Measurements from ENCODE around the gene UGT1A6. TPM values are rescaled to one million over a fixed set of nuclear protein-coding genes. Genes with fewer than 3 reads are reported as not detected.
"Not testable (repeated sequence)": the region's sequence is repeated elsewhere in the genome, so short reads cannot be mapped to it uniquely, and the experiment has no call there.

The UGT1A6 gene
- total RNA-seq, 2 experiments from 2014 or later: not detected

DNA sequence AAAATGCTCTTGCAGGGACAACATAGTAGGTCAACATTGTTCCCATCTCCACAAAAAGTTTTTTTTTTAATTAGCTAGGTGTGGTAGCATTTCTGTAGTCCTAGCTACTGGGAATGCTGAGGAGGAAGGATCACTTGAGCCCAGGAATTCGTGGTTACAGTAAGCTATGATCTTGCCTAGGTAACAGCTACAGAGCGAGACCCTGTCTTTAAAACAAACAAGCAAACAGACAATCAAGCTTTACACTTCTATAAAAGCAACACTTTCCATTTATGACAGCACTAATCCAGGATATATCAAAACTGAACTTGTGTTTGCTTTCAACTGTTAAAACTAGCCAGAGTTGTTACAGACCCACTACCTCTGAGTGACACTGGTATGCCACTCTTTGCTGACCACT lies 48.2 kb downstream of the UGT1A6 start:
- no peak for ATAC-seq
- no peaks in the 10 kb centered on the region for H3K36me3 Mint-ChIP-seq (ENCODE audit: low read depth)
- H3K27ac Mint-ChIP-seq: no peak overlapping the region
- H3K4me3 Mint-ChIP-seq: no peak overlapping the region
- no peaks in the 10 kb centered on the region for H3K9me3 Mint-ChIP-seq (ENCODE audit: low read depth)
- H3K27me3 Mint-ChIP-seq: peaks cover 19% of the 10 kb centered on the region
- no peaks in the 10 kb centered on the region for H3K4me1 Mint-ChIP-seq
- DNase-seq: no peak
- ChIA-PET CTCF (interaction anchor here (0.6 kb wide), 1 partner anchor 172 kb away, joined by 4 read pairs; no protein-coding TSS in a partner anchor), POLR2A (no interaction called here)
- intact Hi-C loops (cut with DNase I, micrococcal nuclease): no loop called here

DNA sequence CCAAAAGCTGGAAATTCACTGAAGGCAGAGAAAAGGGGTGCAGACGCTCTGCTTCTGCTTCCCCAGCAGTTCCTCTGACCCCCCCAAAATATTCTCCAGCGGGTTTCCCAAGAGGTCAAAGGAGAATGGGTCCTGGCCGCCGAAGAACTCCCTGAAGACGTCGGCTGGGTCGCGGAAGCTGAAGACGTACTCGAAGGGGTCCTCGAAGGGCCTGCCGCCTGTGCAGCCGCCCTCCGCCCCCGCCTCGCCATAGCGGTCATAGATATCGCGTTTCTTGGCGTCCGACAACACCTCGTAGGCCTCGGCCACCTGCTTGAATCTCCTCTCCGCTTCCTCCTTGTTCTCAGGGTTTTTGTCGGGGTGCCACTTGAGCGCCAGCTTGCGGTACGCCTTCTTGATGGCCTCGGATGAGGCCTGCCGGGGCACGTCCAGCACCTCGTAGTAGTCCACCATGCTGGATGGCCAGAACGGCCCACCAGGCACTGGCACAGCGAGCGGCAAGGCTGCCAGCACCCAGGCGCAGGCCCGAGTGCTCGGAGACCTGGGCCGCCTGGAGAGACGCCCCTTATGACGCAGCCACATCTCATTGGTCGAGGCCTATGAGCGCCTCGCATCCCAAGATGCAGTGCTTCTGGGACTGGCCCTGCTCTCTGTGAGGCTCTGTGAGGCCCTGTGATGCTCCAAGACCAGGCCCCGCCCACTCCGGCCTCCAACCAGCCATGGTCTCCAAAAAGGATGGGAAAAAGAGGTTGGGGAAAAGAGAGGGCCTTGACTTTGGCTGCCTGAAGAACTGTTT lies 51.0 kb downstream of the UGT1A6 start:
- ChIA-PET POLR2A (no interaction called here), CTCF (no interaction called here)
- peaks cover 19% of the 10 kb centered on the region for H3K27me3 Mint-ChIP-seq
- H3K36me3 Mint-ChIP-seq (ENCODE audit: low read depth): no peaks in the 10 kb centered on the region
- ATAC-seq (no peak), DNase-seq (no peak)
- intact Hi-C loops (cut with DNase I, micrococcal nuclease): no loop called here
- H3K4me3 Mint-ChIP-seq: no peak overlapping the region
- H3K9me3 Mint-ChIP-seq (ENCODE audit: low read depth): no peaks in the 10 kb centered on the region
- no peak overlapping the region for H3K27ac Mint-ChIP-seq
- H3K4me1 Mint-ChIP-seq: no peaks in the 10 kb centered on the region

DNA sequence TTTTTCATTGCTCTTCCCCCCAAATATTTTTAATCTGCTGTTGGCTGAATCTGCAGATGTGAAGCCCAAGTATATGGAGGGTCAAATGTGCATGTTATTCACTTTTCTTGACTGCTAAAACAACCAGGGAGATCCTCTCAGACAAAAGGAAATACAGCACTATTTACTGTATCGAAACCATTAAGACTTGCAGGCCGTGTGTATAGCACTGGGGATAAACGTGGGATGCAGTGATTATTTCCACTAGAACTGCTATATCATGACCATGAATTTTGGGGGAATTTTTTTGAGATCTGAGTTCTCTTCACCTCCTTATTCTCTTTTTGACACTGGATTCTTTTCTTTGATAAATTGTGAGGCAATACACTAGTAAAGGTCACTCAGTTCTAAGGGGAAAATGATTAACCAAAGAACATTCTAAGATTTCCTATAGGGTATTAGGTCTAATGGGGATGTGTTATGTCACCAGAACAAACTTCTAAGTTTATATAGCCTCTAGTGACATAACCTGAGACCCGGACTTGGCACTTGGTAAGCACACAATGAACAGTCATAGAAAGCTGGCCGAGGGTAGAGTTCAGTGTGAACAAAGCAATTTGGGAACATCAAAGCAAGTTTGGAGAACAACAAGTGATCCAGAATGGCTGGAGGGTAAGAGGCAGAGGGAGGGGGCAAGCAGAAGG lies 52.5 kb downstream of the UGT1A6 start:
- peaks cover 6% of the 10 kb centered on the region for H3K9me3 Mint-ChIP-seq (ENCODE audit: low read depth)
- no peaks in the 10 kb centered on the region for H3K36me3 Mint-ChIP-seq (ENCODE audit: low read depth)
- H3K4me1 Mint-ChIP-seq: no peaks in the 10 kb centered on the region
- H3K27me3 Mint-ChIP-seq: peaks cover 24% of the 10 kb centered on the region
- ChIA-PET POLR2A (no interaction called here), CTCF (no interaction called here)
- DNase-seq: no peak
- ATAC-seq: no peak
- no peak overlapping the region for H3K4me3 Mint-ChIP-seq
- no peak overlapping the region for H3K27ac Mint-ChIP-seq
- intact Hi-C loops (cut with DNase I, micrococcal nuclease): no loop called here

GRCh38 chr2:233745838-233746237 lies 53.1 kb downstream of the UGT1A6 start:
- H3K36me3 Mint-ChIP-seq (ENCODE audit: low read depth); ATAC-seq; CTCF ChIA-PET; H3K27ac Mint-ChIP-seq; H3K9me3 Mint-ChIP-seq (ENCODE audit: low read depth); H3K4me3 Mint-ChIP-seq; intact Hi-C loops (cut with DNase I, micrococcal nuclease); POLR2A ChIA-PET; DNase-seq; H3K4me1 Mint-ChIP-seq: not testable (repeated sequence)
- peaks cover 23% of the 10 kb centered on the region for H3K27me3 Mint-ChIP-seq

GRCh38 chr2:233746475-233747282 lies 54.0 kb downstream of the UGT1A6 start:
- Mint-ChIP-seq H3K36me3 (ENCODE audit: low read depth) (no peaks in the 10 kb centered on the region), H3K9me3 (ENCODE audit: low read depth) (peaks cover 8% of the 10 kb centered on the region), H3K27ac (no peak overlapping the region), H3K27me3 (peaks cover 22% of the 10 kb centered on the region), H3K4me1 (no peaks in the 10 kb centered on the region), H3K4me3 (no peak overlapping the region)
- intact Hi-C loops (cut with DNase I, micrococcal nuclease): no loop called here
- ATAC-seq (no peak), DNase-seq (no peak)
- ChIA-PET POLR2A (no interaction called here), CTCF (no interaction called here)

DNA sequence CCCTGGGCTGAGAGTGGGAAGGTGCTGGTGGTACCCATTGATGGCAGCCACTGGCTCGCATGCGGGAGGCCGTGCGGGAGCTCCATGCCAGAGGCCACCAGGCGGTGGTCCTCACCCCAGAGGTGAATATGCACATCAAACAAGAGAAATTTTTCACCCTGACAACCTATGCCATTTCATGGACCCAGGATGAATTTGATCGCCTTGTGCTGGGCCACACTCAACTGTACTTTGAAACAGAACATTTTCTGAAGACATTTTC lies 54.5 kb downstream of the UGT1A6 start:
- CTCF ChIA-PET: no interaction called here
- Mint-ChIP-seq H3K9me3 (ENCODE audit: low read depth) (peaks cover 8% of the 10 kb centered on the region), H3K27ac (no peak overlapping the region), H3K4me1 (no peaks in the 10 kb centered on the region), H3K27me3 (peaks cover 24% of the 10 kb centered on the region), H3K36me3 (ENCODE audit: low read depth) (no peaks in the 10 kb centered on the region), H3K4me3 (no peak overlapping the region)
- intact Hi-C loops (cut with DNase I, micrococcal nuclease): no loop called here
- ATAC-seq (no peak), DNase-seq (no peak)
- POLR2A ChIA-PET: no interaction called here

- H3K27me3 Mint-ChIP-seq: peaks cover 24% of the 10 kb centered on the region
- POLR2A ChIA-PET: not testable (repeated sequence)
These were observed 58.0 kb downstream of the UGT1A6 start for GRCh38 chr2:233750689-233751088.

GRCh38 chr2:233751212-233752009 lies 58.7 kb downstream of the UGT1A6 start:
- CTCF ChIA-PET: interaction anchor here (0.7 kb wide), 1 partner anchor 59 kb away, joined by 3 read pairs; no protein-coding TSS in a partner anchor

More at GRCh38 chr2:233750689-233751088, 58.0 kb downstream of the UGT1A6 start:
- H3K36me3 Mint-ChIP-seq (ENCODE audit: low read depth); H3K27ac Mint-ChIP-seq; DNase-seq; H3K4me1 Mint-ChIP-seq; H3K4me3 Mint-ChIP-seq; H3K9me3 Mint-ChIP-seq (ENCODE audit: low read depth); intact Hi-C loops (cut with DNase I, micrococcal nuclease); ATAC-seq: not testable (repeated sequence)
- CTCF ChIA-PET: interaction anchor here (0.7 kb wide), 1 partner anchor 58 kb away, joined by 3 read pairs; no protein-coding TSS in a partner anchor

GRCh38 chr2:233754872-233755611 lies 62.4 kb downstream of the UGT1A6 start:
- ATAC-seq (no peak), DNase-seq (no peak)
- no peaks in the 10 kb centered on the region for H3K36me3 Mint-ChIP-seq (ENCODE audit: low read depth)
- no peaks in the 10 kb centered on the region for H3K4me1 Mint-ChIP-seq
- no peak overlapping the region for H3K27ac Mint-ChIP-seq
- peaks cover 7% of the 10 kb centered on the region for H3K27me3 Mint-ChIP-seq
- no peak overlapping the region for H3K4me3 Mint-ChIP-seq
- ChIA-PET CTCF (no interaction called here), POLR2A (no interaction called here)
- intact Hi-C loops (cut with DNase I, micrococcal nuclease): no loop called here
- H3K9me3 Mint-ChIP-seq (ENCODE audit: low read depth): peaks cover 4% of the 10 kb centered on the region

More at GRCh38 chr2:233751212-233752009, 58.7 kb downstream of the UGT1A6 start:
- H3K4me3 Mint-ChIP-seq; ATAC-seq; H3K4me1 Mint-ChIP-seq; POLR2A ChIA-PET; DNase-seq; H3K9me3 Mint-ChIP-seq (ENCODE audit: low read depth); H3K27ac Mint-ChIP-seq; H3K36me3 Mint-ChIP-seq (ENCODE audit: low read depth); intact Hi-C loops (cut with DNase I, micrococcal nuclease): not testable (repeated sequence)
- peaks cover 23% of the 10 kb centered on the region for H3K27me3 Mint-ChIP-seq

- POLR2A ChIA-PET: no interaction called here
- Mint-ChIP-seq H3K27ac (no peak overlapping the region), H3K36me3 (ENCODE audit: low read depth) (no peaks in the 10 kb centered on the region), H3K9me3 (ENCODE audit: low read depth) (peaks cover 1% of the 10 kb centered on the region), H3K4me3 (no peak overlapping the region), H3K4me1 (no peaks in the 10 kb centered on the region), H3K27me3 (peaks cover 6% of the 10 kb centered on the region)
- CTCF ChIA-PET: no interaction called here
- intact Hi-C loops (cut with DNase I, micrococcal nuclease): no loop called here
- no peak for DNase-seq
- ATAC-seq: no peak
These were observed 63.9 kb downstream of the UGT1A6 start for GRCh38 chr2:233756429-233757081.

All from activated CD4-positive, alpha-beta T cell treated with anti-CD3 and anti-CD28 coated beads for 36 hours (primary cell).